Smooth muscle cell (in vitro differentiated cells): ENCODE measurements around the gene PIP4K2C. TPM values are rescaled to one million over a fixed set of nuclear protein-coding genes. Genes with fewer than 3 reads are reported as not detected.

Experiments used
- DNase-seq: peaks from one replicate; lab custom pipeline; 2025; ENCODE audit not compliant: unreplicated experiment; lab: John Stamatoyannopoulos, UW
- H2AFZ ChIP-seq: fragments of 200-600 bp; sonication (generic); 2 replicates; pipeline ENCODE4 v1.6.0; 2016; ENCODE audit warnings: antibody characterized with exemption, low read depth, mild to moderate bottlenecking
- H3F3A ChIP-seq: fragments of 200-600 bp; sonication (generic); 2 replicates; pipeline ENCODE4 v1.6.0; 2017; ENCODE audit warnings: antibody characterized with exemption, low read depth
- H3K27ac ChIP-seq: fragments of 200-600 bp; sonication (generic); 2 replicates; pipeline ENCODE4 v1.5.1; 2016; ENCODE audit warnings: low read depth, mild to moderate bottlenecking
- H3K27me3 ChIP-seq: fragments of 200-600 bp; sonication (generic); 2 replicates; pipeline ENCODE4 v1.6.1; 2016; ENCODE audit warnings: low read depth, mild to moderate bottlenecking
- H3K36me3 ChIP-seq: fragments of 200-600 bp; sonication (generic); 2 replicates; pipeline ENCODE4 v1.5.1; 2016; ENCODE audit warnings: low read depth
- H3K4me1 ChIP-seq: fragments of 200-600 bp; sonication (generic); 2 replicates; pipeline ENCODE4 v1.5.1; 2016; ENCODE audit warnings: low read depth
- H3K4me2 ChIP-seq: fragments of 200-600 bp; sonication (generic); 2 replicates; pipeline ENCODE4 v1.6.0; 2016; ENCODE audit warnings: mild to moderate bottlenecking
- H3K4me3 ChIP-seq: fragments of 200-600 bp; sonication (generic); 2 replicates; pipeline ENCODE4 v1.5.1; 2016; ENCODE audit warnings: mild to moderate bottlenecking
- H3K79me2 ChIP-seq: fragments of 200-600 bp; sonication (generic); 2 replicates; pipeline ENCODE4 v1.6.0; 2016; ENCODE audit warnings: low read depth, mild to moderate bottlenecking
- H3K9ac ChIP-seq: fragments of 200-600 bp; sonication (generic); 2 replicates; pipeline ENCODE4 v1.6.0; 2016; ENCODE audit warnings: low read depth
- H3K9me3 ChIP-seq: fragments of 200-600 bp; sonication (generic); replicated peaks from 2 replicates; pipeline ENCODE4 v1.5.1; 2016; ENCODE audit warnings: low read depth
- H4K20me1 ChIP-seq: fragments of 200-600 bp; sonication (generic); 2 replicates; pipeline ENCODE4 v1.6.0; 2016; ENCODE audit warnings: low read depth
- WGBS: methylation state at CpG from one replicate; pipeline ENCODE4 v1.1.7; 2016; ENCODE audit warnings: low lambda C conversion rate; 5-methylcytosine and 5-hydroxymethylcytosine counted together
- polyA plus RNA-seq: library from polyadenylated mRNA; unstranded; fragments of >200 nt; fragmentation: Nextera tagmentation; extraction: Ambion mirVana; gene quantifications from 2 replicates; pipeline ENCODE4 v1.2.1, GENCODE V29; 2016
- total RNA-seq: library from RNA; depleted of rRNA; stranded (reverse); fragments of >200 nt; gene quantifications from 2 replicates; pipeline ENCODE4 v1.2.3, GENCODE V29; 2014
- TF ChIP-seq, protein P1 (sequence below): fragments of 200-600 bp; sonication (generic); IDR thresholded peaks from 2 replicates; pipeline ENCODE4 v1.5.1; 2017; ENCODE audit warnings: borderline replicate concordance, mild to moderate bottlenecking, antibody characterized with exemption; ENCODE audit not compliant: insufficient read depth, poor library complexity, severe bottlenecking

Gene PIP4K2C
- total and polyA plus RNA-seq, 2 experiments from 2014 or later, result 33.3 to 39.5 TPM

GRCh38 chr12:57620936-57621496, 30.0 kb downstream of the PIP4K2C start:
- Histone ChIP-seq H3K36me3 (no peaks in the 10 kb centered on the region), H3K9me3 (no peaks in the 10 kb centered on the region), H3K4me1 (peaks cover 12% of the 10 kb centered on the region), H3K79me2 (no peaks in the 10 kb centered on the region), H3K4me3 (peak overlapping the region; percentile 55), H3K27me3 (peaks cover 85% of the 10 kb centered on the region), H2AFZ (no peak overlapping the region), H3K4me2 (peak overlapping the region; percentile 98), H3F3A (peaks cover 9% of the 10 kb centered on the region), H4K20me1 (peaks cover under 1% of the 10 kb centered on the region), H3K9ac (no peak overlapping the region), H3K27ac (no peak overlapping the region)
- TF ChIP-seq, protein P1, sequence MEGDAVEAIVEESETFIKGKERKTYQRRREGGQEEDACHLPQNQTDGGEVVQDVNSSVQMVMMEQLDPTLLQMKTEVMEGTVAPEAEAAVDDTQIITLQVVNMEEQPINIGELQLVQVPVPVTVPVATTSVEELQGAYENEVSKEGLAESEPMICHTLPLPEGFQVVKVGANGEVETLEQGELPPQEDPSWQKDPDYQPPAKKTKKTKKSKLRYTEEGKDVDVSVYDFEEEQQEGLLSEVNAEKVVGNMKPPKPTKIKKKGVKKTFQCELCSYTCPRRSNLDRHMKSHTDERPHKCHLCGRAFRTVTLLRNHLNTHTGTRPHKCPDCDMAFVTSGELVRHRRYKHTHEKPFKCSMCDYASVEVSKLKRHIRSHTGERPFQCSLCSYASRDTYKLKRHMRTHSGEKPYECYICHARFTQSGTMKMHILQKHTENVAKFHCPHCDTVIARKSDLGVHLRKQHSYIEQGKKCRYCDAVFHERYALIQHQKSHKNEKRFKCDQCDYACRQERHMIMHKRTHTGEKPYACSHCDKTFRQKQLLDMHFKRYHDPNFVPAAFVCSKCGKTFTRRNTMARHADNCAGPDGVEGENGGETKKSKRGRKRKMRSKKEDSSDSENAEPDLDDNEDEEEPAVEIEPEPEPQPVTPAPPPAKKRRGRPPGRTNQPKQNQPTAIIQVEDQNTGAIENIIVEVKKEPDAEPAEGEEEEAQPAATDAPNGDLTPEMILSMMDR, result no peak
- no peak for DNase-seq
- whole genome bisulfite sequencing, result 6% methylated on average over 42 of the region's 42 CpGs

DNA sequence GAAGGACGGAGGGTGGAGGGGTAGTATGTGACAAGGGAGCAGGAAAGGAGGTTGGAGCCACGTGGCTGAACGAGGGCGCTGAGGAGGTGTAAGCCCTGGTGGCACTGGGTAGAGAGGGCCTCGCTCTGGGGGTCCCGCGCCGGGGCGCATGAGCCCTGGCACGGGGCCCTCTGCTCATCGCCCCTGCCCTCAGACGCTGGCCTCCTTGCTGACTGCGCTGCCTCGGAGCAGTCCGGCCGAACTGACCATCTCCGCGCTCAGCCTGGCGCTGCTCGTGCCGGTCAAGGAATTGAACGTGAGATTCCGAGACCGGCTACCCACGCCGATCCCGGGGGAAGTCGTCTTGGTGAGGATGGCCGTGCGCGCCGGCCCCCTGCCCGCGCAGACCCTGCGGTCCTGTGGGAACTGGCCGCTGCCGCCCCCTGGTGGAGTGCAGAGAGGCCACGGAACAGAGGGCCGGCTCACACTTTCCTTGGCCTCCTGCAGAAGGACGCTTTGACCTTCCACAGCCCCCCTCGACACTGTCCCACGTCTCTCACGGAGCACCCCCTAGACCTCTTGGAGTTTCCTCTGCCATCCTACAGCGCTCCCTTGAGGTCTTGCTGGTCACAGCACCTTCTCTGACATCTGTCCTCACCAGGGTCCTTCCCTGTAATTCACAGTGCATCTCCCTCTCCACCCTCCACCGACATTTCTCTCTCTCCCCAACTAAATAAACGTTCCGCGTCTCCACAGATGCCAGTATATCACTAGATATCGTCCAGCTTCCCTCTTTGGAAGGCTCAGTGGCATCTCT, 30.7 kb downstream of the PIP4K2C start:
- Histone ChIP-seq H3K79me2 (no peaks in the 10 kb centered on the region), H4K20me1 (no peaks in the 10 kb centered on the region), H3F3A (peaks cover 9% of the 10 kb centered on the region), H3K4me1 (peaks cover 12% of the 10 kb centered on the region), H3K4me2 (peak overlapping the region; percentile 98), H3K36me3 (no peaks in the 10 kb centered on the region), H3K4me3 (peak overlapping the region; percentile 55), H3K9ac (no peak overlapping the region), H3K27ac (no peak overlapping the region), H3K9me3 (no peaks in the 10 kb centered on the region), H3K27me3 (peaks cover 92% of the 10 kb centered on the region), H2AFZ (no peak overlapping the region)
- no peak for DNase-seq
- TF ChIP-seq, protein P1, result peak; percentile 91
- WGBS, result 3% methylated on average over 43 of the region's 49 CpGs

- H3K4me2 ChIP-seq, result no peak overlapping the region
These were observed 31.6 kb downstream of the PIP4K2C start for GRCh38 chr12:57622293-57623245.

More at GRCh38 chr12:57622293-57623245, 31.6 kb downstream of the PIP4K2C start:
- H3K4me3 ChIP-seq, result no peak overlapping the region
- TF ChIP-seq, protein P1, result no peak
- 88% methylated on average over 9 of the region's 9 CpGs for WGBS
- peaks cover 9% of the 10 kb centered on the region for H3F3A ChIP-seq
- H4K20me1 ChIP-seq, result no peaks in the 10 kb centered on the region
- H3K9me3 ChIP-seq, result no peaks in the 10 kb centered on the region
- no peak overlapping the region for H3K27ac ChIP-seq
- H3K4me1 ChIP-seq, result peaks cover 12% of the 10 kb centered on the region
- no peak overlapping the region for H2AFZ ChIP-seq
- no peaks in the 10 kb centered on the region for H3K36me3 ChIP-seq
- DNase-seq, result no peak
- no peak overlapping the region for H3K9ac ChIP-seq
- H3K27me3 ChIP-seq, result peaks cover 97% of the 10 kb centered on the region
- no peaks in the 10 kb centered on the region for H3K79me2 ChIP-seq
